ENCODE measurements around the gene SETD3.

The SETD3 gene

GRCh38 chr14:99497894-99498293 lies 17.2 kb upstream of the SETD3 start:
- DNase-seq (ENCODE audit: low read depth in 2 of 2): no peak

- no peak for DNase-seq (ENCODE audit: low read depth in 2 of 2)
These were observed 16.7 kb upstream of the SETD3 start for GRCh38 chr14:99497341-99497740.

GRCh38 chr14:99484106-99484505 lies 3.4 kb upstream of the SETD3 start:
- no peak for DNase-seq (ENCODE audit: low read depth in 2 of 2)

GRCh38 chr14:99481745-99482099 lies 1.1 kb upstream of the SETD3 start:
- no peak for DNase-seq (ENCODE audit: low read depth in 2 of 2)

- DNase-seq (ENCODE audit: low read depth in 2 of 2): peak; percentile 100
These were observed 472 bp upstream of the SETD3 start, which contains the start of gene CCNK for GRCh38 chr14:99480917-99481744. Gene CCNK, plus strand, starts transcription at chr14:99481409. Its CDS starts 11,269 bp downstream, at chr14:99492678.

GRCh38 chr14:99479160-99479905 lies 1.3 kb downstream of the SETD3 start:
- no peak for DNase-seq (ENCODE audit: low read depth in 2 of 2)

- DNase-seq (ENCODE audit: low read depth in 2 of 2): no peak
These were observed 2.5 kb downstream of the SETD3 start for GRCh38 chr14:99478128-99478527.

- DNase-seq (ENCODE audit: low read depth in 2 of 2): no peak
These were observed 3.8 kb downstream of the SETD3 start for GRCh38 chr14:99476864-99477263.

- DNase-seq (ENCODE audit: low read depth in 2 of 2): no peak
These were observed 5.0 kb downstream of the SETD3 start for GRCh38 chr14:99475660-99476059.

- DNase-seq (ENCODE audit: low read depth in 2 of 2): no peak
These were observed 5.5 kb downstream of the SETD3 start for GRCh38 chr14:99475179-99475578.

GRCh38 chr14:99473458-99473857 lies 7.2 kb downstream of the SETD3 start:
- DNase-seq (ENCODE audit: low read depth in 2 of 2): no peak

GRCh38 chr14:99472937-99473336 lies 7.7 kb downstream of the SETD3 start:
- DNase-seq (ENCODE audit: low read depth in 2 of 2): no peak

- no peak for DNase-seq (ENCODE audit: low read depth in 2 of 2)
These were observed 8.9 kb downstream of the SETD3 start for GRCh38 chr14:99471731-99472130.

GRCh38 chr14:99468836-99469592 lies 11.6 kb downstream of the SETD3 start:
- no peak for DNase-seq (ENCODE audit: low read depth in 2 of 2)

GRCh38 chr14:99468081-99468480 lies 12.6 kb downstream of the SETD3 start:
- no peak for DNase-seq (ENCODE audit: low read depth in 2 of 2)

GRCh38 chr14:99467336-99468078 lies 13.2 kb downstream of the SETD3 start:
- DNase-seq (ENCODE audit: low read depth in 2 of 2): no peak

GRCh38 chr14:99466758-99467157 lies 13.9 kb downstream of the SETD3 start:
- DNase-seq (ENCODE audit: low read depth in 2 of 2): no peak

- DNase-seq (ENCODE audit: low read depth in 2 of 2): no peak
These were observed 15.4 kb downstream of the SETD3 start for GRCh38 chr14:99465288-99465687.

- no peak for DNase-seq (ENCODE audit: low read depth in 2 of 2)
These were observed 16.7 kb downstream of the SETD3 start for GRCh38 chr14:99463974-99464373.

- DNase-seq (ENCODE audit: low read depth in 2 of 2): no peak
These were observed 18.4 kb downstream of the SETD3 start for GRCh38 chr14:99462210-99462609.

GRCh38 chr14:99461411-99462085 lies 19.1 kb downstream of the SETD3 start:
- no peak for DNase-seq (ENCODE audit: low read depth in 2 of 2)

Data from stimulated activated CD4-positive, alpha-beta T cell treated with anti-CD3 and anti-CD28 coated beads, Interleukin-1b, Interleukin-23, amount 100 ng/mL, for 4 hours (primary cell).